GM13976 (cell line): Measurements from ENCODE around the gene PLCG2.

ENCODE experiments used
- DNase-seq: peaks from one replicate; pipeline ENCODE4 v3.0.0; 2012; ENCODE audit warnings: low spot score
- CTCF ChIP-seq: IDR thresholded peaks from 2 replicates; pipeline ENCODE4 v1.5.1; 2012; ENCODE audit warnings: borderline replicate concordance, mild to moderate bottlenecking; ENCODE audit not compliant: insufficient read depth; ENCODE audit errors: extremely low read depth, missing control alignments, control extremely low read depth
- in situ Hi-C: fragments of 300-500 bp; cut with MboI; formaldehyde crosslinking; loops from one replicate; pipeline ENCODE4 v1.12.0; 2022; ENCODE audit warnings: low sequenced_read_pairs, mixed read lengths, inconsistent platforms; ENCODE audit not compliant: unreplicated experiment

Gene PLCG2

GRCh38 chr16:81992859-81993258, 213.8 kb downstream of the PLCG2 start:
- no peak for TF ChIP-seq CTCF
- no peak for DNase-seq
- in situ Hi-C loops: no loop called here

- no peak for TF ChIP-seq CTCF
- no peak for DNase-seq
- in situ Hi-C loops: no loop called here
These were observed 215.4 kb downstream of the PLCG2 start for GRCh38 chr16:81994485-81994884.

GRCh38 chr16:81995651-81996050, 216.6 kb downstream of the PLCG2 start:
- TF ChIP-seq CTCF: no peak
- in situ Hi-C loops: no loop called here
- DNase-seq: no peak

- TF ChIP-seq CTCF: no peak
- DNase-seq: no peak
- in situ Hi-C loops: no loop called here
These were observed 217.8 kb downstream of the PLCG2 start for GRCh38 chr16:81996664-81997509.

GRCh38 chr16:81997738-81998137, 218.6 kb downstream of the PLCG2 start:
- no peak for DNase-seq
- in situ Hi-C loops: no loop called here
- no peak for TF ChIP-seq CTCF

GRCh38 chr16:82002831-82003230, 223.7 kb downstream of the PLCG2 start:
- TF ChIP-seq CTCF: no peak
- no peak for DNase-seq
- in situ Hi-C loops: no loop called here
